IPS-NIHi7 (cell line): ENCODE measurements around the gene GUCA2A.

Experiments used
- DNase-seq: peaks from one replicate; pipeline ENCODE4 v3.0.0; 2012; ENCODE audit warnings: mixed read lengths; ENCODE audit errors: extremely low spot score

The GUCA2A gene

GRCh38 chr1:42153624-42154023 is 10.9 kb downstream of the GUCA2A start:
- no peak for DNase-seq

DNA sequence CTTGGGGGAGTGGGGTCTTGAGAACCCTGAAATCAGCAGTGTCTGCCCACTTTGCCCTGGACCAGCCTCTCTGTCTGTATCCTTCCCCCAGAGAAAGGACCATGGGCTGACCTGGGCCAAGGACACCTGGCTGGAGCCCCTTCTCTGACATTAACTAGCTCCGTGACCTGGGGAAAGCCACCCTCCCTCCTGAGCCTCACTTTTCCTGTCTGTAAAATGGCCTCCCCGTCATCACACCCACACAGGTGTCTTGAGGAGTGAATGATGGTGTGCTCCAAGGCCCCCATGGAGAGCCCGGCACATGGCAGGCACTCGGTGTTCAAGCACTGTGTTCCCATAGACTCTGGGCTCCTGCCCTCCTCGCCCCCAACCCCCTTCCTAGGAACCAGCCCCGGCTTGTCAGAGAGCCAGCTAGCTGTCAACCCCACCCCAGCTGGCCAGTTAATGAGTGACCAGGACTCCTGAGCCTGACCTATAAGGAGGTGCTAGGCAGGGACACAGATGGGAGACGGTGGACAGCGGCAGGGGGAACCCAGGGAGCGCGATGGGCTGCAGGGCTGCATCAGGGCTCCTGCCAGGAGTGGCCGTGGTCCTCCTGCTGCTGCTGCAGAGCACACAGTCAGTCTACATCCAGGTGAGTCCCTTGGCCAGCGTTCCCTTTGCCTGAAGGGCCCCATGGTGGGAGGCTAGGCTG is 11.5 kb downstream of the GUCA2A start, which contains the start of gene GUCA2B:
Gene GUCA2B (plus strand): TSS at position 504 of the 694 bp plus-strand sequence. CDS start 41 bp downstream, at position 545.
- no peak for DNase-seq

GRCh38 chr1:42152119-42152518 is 12.4 kb downstream of the GUCA2A start:
- no peak for DNase-seq

GRCh38 chr1:42150651-42151050 is 13.9 kb downstream of the GUCA2A start:
- no peak for DNase-seq

DNA sequence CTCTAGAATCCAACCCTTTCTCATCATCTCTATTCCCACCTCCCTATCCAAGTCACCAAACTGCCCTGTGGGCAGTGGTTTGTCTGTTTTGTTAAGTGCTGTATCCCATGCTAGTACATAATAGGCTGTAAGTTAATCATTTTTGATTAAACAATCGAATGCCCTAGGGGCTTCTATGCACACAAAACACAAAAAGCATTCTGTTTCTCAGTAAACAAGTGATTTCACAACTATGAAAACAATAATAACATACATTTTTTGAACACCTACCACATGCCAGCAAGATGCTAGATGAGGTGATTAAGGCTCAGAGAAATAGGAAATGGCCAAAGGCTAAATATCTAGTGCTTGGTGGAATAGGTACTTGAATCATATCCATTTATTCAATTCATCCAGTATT is 16.4 kb downstream of the GUCA2A start:
- DNase-seq = no peak

DNA sequence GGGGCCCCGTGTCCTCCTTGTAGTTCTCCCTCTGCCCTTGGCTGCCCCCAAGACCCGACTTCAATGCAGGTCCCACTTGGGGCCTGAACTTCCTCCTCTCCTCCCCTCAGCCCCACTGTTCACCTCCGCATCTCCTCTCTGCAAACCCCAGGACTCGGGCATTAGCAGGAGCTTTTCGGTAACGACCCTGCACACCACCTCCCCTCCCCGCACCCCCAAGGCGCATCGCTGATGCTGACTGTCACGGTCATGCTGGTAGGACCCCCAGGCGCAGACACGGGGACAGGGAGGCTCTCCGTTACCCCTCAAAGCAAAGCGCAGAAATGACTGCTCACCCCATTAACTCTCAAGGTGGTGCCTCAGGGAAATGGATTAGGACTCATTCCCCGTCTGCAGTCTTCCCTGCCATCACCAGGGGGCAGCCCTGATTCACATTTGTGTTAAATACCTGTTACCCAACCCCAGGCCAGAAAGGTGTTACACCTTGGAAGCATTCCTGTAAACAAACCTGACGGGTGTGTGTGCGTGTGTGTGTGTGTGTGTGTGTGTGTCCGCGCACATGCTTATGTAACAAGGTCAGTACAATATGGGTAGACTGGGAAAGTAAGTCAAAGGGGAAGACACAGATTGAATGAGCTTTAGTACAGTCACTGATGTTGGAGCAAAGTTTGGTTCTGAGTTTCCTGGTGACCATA is 17.8 kb downstream of the GUCA2A start:
- peak; percentile 91 for DNase-seq

DNA sequence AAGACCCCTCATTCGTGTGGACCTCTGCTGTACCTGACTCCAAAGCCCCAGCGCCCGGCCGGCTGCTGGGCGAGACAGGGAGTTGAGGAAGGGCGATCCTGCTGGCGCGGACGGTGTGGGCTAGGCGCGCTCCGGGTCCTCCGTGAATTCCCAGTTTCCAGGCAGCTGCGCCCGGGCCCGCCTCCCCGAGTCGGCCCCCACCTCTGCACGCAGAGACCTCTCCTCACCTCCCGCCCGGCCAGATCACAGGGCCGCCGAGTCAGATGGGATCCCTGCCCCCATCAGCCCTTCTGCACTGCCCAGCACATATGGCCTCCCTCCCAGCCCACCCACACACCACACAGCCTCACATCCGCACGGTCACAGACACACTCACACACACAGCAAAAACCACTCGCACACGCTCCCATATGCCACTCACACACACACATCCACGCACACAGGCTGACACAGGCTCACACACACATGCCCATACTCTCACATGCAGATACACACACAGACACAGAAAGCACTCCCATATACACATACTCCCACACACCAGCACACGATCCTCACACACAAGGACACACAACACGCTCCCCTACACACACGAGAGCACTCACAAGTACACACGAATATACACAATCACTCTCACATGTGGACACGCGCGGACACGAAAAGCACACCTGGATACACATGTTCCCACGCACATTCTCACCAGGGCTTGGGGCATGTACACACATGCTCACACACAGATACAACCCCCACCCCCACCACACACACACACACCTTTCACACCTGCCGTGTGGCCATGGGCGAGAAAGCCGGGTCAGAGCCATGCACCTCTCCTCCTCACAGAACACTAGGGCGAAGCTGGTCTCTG is 18.6 kb downstream of the GUCA2A start:
- DNase-seq = no peak

GRCh38 chr1:42145389-42145716 is 19.2 kb downstream of the GUCA2A start:
- DNase-seq = no peak

DNA sequence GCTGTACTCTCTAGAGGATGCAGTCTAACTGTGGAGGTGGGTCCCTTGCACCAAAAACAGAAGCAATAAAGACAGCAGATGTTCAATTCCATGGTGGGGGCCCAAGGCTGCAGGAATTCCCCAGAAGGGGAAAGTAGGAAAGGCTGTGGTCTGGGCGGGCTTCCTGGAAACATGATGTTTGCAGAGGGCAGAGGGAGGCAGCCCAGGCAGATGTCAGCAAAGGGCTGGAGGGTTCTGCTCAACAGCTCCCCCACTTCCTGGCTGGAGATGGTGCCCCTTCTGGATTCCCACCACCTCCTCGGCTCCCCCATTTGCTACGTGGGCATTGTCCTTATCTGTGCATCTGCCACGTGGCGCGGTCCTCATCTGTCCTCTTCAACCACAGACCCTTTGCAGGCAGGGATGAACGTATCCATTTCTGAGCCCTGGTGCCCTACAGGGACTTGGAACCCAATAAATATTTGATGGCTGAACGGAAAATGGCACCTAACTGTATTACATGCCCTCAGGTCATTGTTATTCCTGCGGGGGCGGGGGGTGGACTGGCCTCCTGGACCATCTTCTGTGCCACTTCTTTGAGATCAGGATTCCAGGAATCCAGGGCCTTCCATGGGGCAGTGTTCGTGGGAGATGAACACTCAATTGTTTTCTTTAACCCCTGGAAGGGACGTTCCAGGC is 19.7 kb downstream of the GUCA2A start:
- no peak for DNase-seq

GRCh38 chr1:42143896-42144710 is 20.4 kb downstream of the GUCA2A start:
- no peak for DNase-seq

- no peak for DNase-seq
Measured at GRCh38 chr1:42142894-42143675, 21.5 kb downstream of the GUCA2A start.

DNA sequence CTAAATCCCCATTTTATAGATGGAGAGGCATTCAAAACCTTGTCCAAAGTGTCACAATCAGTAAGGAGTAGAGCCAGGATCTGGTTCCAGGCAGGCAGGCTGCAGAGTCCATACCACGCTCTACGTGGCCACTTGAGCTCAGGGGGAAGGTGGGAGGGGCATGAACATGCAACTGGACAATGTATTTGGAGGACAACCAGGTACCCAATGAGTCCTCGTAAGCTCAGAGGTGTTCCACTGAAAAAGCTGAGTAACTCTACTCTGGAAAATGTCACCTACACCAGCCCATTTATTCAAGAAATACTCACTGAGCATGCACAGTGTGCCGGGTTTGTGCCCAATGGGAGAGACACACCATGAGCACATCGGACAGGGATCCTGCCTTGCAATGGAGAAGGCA is 22.6 kb downstream of the GUCA2A start:
- no peak for DNase-seq

DNA sequence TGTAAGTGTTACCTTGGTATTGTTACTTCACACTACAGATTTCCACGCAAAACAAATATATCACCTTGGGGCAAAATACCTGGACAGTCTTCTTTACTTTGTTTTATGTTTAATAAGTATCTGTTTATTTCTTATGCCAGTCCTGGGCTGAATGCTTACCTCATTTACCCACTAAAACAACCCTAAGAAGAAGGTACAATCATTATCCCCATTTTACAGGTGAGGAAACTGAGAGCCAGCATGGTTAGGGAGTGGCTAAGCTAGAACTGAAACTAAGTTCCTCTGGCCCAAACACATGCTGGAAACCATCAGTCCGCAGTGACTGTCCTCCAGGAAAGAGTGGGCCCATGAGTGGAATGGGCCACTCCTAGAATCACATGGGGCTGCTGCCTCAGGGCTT is 24.4 kb downstream of the GUCA2A start:
- no peak for DNase-seq

- no peak for DNase-seq
Measured at GRCh38 chr1:42139444-42139843, 25.1 kb downstream of the GUCA2A start.

DNA sequence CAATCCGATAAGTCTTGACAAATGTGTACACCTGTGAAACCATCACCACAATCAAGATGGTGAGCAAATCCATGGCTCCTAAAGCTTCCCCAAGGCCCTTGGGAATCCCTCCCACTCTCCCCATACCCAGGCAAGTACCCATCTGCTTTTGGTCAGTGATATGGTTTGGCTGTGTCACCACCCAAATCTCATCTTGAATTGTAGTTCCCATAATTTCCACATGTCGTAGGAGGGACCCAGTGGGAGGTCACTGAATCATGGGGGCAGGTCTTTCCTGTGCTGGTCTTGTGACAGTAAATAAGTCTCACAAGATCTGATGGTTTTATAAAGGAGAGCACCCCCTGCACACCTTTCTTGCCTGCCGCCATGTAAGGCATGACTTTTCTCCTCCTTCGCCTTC is 26.0 kb downstream of the GUCA2A start:
- no peak for DNase-seq

GRCh38 chr1:42137766-42138165 is 26.8 kb downstream of the GUCA2A start:
- no peak for DNase-seq

DNA sequence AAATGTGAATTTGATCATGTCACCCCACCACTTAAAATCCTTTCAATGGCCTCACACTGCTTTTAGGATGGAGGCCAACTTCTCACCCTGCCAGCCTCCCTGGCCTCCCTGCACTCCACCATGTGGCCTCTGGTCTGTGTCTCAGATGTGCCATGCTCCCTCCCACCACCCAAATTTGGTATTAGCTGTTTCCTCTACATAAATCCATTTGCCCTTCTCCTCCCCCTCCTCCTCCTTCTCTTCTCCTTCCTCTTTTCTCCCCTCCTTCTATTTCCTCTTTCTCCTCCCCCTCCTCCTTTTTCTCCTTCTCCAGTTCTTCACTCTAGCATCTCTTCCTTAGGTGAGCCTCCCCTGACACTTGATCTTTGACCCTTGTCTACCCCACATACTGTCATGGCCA is 28.1 kb downstream of the GUCA2A start:
- DNase-seq = no peak

DNA sequence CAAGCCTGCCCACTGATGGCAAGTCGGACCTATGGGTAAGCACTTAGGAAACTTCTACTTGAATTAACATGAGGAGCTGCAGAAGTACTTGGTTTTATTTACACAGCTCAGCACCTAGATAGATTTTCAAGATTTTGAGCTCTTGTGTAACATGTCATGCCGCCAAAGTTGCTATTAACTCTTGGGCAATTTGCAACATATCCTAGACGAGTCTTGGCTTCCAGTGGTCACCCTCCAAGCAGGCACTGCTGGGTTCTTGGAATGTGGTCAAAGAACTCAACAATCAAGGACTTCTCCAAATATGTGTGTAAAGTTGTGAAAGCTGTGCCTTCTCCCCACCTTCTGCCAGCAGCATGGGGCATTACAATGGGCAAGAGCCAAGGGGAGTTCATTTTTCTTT is 29.1 kb downstream of the GUCA2A start:
- DNase-seq = no peak

- DNase-seq = no peak
Measured at GRCh38 chr1:42133809-42134526, 30.6 kb downstream of the GUCA2A start.

DNA sequence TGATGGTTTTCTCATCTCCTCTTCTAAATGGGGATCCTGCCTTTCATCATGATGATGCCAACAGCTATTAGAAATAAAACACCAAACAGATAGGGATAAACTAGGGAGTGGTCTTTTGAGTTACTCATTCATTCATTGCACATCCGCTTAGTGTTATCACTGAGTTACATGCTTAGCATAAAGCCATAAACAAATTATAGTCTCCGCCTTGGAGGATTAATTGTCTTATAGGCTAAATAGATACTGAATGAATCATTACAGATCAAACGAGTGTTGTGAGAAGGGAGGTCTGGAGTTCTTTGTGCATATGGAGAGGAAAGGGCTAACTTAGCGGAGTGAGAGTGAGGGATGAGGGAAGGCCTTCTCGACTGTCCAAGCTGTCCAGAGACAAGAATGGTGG is 31.2 kb downstream of the GUCA2A start:
- DNase-seq = no peak
